AG20443 (cell line): ENCODE data around the gene ARHGAP44.
"Not testable (repeated sequence)": the region's sequence is repeated elsewhere in the genome, so short reads cannot be mapped to it uniquely, and the experiment has no call there.

Source experiments
- DNase-seq: peaks from one replicate; pipeline ENCODE4 v3.0.0; 2012; ENCODE audit warnings: low spot score, mixed read lengths

ARHGAP44 gene

DNA sequence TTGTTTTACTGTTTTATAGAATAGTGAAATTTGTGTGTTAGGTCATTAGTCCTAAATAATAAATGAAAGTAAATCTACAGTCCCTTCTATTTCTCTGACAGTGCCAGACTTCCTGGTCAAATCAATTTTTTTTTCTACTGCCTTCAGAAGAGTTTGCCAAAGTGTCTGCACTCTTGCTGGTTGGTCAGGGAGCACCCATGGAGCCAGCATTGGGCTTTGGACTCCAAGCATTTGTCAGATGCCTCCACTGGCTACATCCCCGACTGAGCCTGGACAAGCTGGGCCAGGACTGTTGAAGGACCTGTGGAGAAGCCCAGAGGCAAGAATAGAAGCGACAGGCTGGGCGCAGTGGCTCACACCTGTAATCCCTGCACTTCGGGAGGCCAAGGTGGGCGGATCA, 174.9 kb downstream of the ARHGAP44 start:
- DNase-seq, result no peak

DNA sequence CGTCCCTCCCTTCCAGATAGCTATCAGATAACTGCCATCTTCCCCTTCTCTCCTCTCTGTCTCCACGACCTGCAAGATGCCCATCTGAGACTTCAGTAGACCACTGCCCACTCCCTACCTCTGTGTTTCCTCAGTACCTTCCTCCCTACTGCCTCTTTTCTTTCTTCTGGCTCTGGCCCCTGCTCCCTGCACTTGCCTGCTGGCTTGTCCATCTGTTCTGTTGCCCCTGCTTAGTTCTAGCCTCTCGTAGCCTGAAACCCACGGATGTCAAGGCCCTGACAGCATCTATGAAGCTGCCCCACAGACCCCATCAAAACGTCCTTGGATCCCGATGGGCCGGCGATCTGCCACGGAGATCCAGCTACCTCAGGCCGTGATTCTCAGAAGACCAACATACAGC, 175.5 kb downstream of the ARHGAP44 start:
- no peak for DNase-seq

DNA sequence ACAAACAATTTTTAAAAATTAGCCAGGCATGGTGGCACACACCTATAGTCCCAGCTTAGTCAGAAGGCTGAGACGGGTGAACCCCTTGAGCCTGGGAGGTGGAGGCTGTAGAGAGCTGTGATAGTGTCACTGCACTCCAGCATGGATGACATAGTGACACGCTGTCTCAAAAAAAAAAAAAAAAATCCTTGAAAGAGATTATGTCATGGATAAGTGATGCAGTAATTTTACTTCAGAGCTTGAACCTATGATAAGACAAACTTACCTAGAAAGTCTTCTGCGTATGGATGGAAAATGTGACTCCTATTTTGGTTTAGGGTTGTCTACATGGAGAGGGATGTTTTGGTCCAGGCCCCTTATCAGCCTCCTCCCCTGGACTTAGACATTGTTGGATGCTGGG, 176.7 kb downstream of the ARHGAP44 start:
- DNase-seq, result no peak

DNA sequence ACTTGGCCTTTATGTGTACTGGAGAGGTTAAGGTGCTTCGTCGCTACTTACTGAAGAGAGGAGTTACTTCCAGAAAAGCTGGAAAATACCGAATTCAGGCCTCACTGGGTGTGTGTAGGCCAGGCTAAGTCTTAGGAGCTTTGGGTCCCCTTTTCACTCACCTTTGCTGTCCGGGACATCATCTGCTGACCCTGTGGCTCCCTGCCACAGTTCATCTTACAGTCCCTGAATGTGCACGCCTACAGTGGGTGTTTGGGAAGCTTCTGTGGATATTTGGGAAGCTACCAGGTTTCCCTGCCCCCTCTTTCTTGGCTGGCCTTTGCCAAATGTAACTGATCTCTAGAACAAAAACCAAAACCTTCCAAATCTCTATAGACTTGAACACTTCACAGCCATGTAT, 177.1 kb downstream of the ARHGAP44 start:
- DNase-seq, result no peak

DNA sequence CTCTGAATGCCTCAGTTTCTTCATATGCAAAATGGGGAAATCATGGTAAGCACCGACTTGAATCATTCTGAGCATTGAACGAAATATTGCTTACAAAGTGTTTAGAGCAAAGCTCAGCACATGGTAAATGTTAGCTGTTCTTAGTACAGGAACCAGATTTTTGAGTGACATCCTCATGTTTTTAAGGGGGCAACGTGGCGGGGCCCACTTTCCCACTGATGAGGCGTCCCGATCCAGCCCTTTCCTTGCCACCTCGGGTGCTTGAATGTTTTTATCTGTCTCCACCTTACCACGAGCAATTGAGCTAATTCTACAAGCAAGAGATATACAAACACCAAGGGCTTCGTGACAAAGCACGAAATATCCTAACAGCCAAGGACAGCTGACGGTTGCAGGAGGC, 178.7 kb downstream of the ARHGAP44 start:
- DNase-seq, result no peak

DNA sequence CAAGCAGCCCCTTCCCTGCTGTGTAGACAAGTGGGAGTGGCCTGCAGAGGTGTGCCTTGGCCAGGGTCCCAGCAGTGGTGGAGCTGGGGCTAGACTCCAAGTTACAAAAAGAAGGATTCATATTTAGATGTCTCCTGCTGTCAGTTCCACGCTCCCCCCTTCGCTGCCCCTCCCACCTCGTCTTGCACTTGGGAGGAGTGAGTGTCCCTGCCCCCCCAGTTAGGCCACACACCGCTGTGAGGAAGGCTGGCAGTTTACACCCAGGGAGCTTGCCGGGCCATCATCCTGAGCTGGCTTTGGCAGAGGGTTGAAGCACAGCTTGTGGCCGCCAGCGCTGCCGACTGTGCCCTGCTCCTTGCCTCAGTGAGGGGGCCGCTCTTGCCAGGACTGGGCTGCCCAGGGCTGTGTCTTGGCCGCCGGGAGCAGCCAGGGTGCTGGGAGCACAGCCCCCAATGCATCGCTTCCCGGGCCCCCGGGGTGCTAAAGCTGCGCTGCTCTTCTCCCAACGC, 184.3 kb downstream of the ARHGAP44 start:
- peak; percentile 44 for DNase-seq

DNA sequence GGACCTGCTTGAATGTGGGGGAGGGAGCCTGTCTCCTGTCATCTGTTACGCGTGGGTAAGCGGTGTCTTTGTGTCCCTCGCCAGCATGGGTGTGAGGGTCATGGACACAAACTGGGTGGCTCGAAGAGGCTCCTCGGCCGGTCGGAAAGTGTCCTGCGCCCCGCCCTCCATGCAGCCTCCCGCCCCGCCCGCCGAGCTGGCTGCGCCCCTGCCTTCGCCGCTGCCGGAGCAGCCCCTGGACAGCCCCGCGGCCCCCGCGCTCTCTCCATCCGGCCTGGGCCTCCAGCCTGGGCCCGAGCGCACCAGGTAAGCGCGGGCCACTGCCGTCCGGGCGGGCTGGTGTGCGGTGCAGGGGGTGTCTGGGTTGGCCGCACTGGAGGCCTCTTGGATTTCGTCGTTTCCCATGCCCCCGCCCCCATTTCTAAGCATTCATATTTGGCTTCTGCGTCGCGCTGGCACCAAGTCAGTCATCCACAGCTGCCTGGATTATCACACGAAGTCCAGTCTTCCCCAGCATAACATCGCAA, 184.8 kb downstream of the ARHGAP44 start:
- peak; percentile 49 for DNase-seq

DNA sequence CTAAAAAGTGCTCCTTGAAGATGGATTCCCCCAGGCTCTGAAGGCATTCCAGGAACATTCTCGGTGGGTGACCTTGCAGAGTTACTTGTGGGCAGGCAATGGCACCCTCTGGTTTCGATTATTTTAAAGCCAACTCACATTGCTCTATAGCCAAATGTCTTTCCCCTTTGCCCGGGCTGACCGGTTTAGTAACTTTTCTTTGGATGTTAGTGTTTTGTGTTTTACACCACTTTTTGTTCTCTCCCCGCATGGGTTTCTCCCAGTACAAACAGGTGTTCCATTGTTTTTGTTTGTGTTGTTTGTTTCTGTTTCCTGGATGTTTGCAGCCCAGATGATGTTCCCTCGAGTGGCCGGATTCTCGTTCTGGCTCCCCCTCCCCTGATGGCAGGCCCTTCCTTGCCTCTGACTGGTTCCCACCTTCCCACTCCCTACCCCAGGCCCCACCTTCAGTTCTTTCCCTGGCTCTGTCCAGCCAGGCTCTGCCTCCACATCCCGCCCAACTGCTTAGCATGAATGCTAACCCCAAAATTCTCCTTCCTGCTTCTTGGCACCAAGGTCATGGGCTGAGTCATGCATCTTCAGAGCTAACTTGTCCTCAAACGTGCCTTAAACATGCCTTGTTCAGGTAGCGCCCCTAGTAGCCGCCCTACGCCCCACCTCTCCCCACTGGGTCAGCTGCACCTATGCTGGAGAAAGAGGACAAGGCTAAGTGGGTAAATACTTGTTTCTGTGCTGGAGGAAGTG, 187.9 kb downstream of the ARHGAP44 start:
- peak; percentile 27 for DNase-seq

DNA sequence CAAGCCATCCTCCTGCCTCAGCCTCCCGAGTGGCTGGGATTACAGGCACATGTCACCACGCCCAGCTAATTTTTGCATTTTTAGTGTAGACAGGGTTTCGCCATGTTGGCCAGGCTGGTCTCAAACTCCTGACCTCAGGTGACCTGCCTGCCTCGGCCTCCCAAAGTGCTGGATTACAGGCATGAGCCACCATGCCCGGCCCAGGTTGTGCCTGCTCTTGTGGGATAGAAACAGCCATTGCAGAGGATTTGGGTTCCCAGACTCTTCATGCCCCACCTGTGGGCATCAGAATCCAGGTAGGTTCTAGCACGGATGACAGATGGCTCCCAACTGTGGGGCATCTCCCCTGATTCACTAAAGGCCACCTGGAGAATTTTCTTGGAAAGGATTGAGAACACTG, 189.5 kb downstream of the ARHGAP44 start:
- not testable (repeated sequence) for DNase-seq

DNA sequence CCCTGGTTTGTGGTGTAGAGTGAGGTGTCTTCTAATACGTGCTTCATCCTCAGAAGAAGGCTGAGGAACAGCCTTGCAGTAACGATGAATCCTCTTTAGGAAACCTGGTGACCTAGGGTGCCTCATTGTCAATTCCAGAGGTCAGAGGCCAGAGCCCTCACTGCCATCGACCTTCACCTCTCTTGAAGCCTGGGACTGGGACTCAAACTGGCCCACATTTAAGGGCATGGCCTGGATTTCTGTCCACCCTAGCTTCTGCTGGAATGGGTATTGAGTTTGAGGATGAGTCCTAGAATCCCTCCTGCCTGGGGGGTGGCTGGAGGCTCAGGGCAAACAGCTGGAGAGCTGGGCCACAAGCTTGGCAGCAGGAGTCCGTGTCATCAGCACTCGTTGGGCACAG, 189.9 kb downstream of the ARHGAP44 start:
- DNase-seq, result no peak

DNA sequence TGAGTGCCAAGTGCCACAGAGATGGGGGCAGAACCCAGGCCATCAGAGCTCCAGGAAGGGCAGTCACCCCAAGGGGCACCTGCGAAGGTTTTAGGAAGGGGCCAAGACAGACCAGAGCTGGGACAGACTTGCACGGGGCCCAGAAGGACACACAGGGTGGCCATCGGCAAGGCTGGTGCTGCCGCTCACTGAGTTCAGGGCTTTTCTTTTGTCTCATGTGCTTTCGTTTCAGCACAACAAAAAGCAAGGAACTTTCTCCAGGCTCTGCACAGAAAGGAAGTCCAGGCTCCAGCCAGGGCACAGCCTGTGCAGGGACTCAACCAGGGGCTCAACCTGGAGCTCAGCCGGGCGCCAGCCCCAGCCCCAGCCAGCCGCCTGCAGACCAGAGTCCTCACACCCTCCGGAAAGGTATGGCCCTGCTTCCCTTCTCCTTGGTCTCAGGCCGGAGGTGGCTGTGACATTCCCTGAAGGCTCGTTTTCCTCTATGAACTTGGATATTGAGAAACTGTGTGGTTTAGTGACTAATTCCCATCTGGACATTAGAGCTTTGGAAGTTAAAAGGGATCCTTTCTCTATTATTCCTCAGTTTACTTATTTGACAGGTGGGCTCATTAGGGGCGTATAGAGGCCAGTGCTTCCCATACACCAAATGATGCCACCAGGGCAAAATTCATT, 190.7 kb downstream of the ARHGAP44 start:
- DNase-seq, result peak; percentile 44

DNA sequence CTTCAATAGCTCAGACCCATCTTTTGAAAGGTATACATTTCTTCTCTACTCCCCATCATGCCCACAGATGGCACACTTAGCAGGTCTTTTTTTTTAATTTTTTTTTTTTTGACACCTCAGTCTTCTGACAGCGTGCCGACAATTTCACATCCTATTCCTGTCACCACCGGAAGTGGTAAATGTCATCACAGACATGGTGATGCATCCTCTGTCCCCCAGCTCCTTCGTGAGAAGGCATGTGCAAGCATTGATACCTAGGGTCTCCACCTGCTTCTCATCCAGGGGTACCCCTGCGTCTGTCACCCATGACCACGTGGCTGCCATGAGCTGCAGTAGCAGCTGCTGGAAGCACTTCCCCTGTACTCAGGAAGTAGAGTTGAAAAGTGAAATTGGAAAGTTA, 192.9 kb downstream of the ARHGAP44 start:
- DNase-seq, result no peak

DNA sequence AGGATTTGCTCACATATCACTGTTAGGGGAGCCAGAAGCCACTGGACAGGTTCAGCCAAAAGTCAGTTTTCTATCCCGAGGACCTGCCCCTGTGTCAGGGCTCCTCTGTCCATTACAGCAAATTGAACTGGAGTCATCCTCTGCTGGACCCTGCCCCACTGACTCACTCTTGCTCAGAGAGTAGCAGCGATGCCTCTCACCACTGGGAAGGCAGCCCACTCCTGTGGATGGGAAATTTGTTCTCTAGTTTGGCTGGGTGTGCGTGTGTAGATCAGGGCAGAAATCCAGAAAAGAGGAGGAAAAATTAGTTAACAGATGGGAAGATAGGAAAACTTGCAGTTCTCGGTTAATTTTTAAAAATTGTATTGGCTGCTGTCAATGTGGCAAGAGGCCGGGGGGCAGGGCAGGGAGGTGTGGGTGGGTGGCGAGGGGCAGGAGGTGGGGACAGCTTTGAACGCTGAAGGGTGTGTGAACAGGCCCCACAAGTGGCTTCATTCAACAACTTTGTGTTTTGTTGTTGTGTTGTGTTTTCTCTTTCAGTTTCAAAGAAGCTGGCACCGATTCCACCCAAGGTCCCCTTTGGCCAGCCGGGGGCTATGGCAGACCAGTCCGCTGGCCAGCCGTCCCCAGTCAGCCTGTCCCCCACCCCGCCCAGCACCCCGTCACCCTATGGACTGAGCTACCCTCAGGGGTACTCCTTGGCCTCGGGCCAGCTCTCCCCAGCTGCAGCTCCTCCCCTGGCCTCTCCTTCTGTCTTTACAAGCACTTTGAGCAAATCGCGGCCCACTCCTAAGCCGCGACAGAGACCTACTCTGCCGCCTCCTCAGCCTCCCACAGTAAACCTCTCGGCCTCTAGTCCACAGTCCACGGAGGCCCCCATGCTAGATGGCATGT, 194.9 kb downstream of the ARHGAP44 start:
- DNase-seq, result peak; percentile 93

DNA sequence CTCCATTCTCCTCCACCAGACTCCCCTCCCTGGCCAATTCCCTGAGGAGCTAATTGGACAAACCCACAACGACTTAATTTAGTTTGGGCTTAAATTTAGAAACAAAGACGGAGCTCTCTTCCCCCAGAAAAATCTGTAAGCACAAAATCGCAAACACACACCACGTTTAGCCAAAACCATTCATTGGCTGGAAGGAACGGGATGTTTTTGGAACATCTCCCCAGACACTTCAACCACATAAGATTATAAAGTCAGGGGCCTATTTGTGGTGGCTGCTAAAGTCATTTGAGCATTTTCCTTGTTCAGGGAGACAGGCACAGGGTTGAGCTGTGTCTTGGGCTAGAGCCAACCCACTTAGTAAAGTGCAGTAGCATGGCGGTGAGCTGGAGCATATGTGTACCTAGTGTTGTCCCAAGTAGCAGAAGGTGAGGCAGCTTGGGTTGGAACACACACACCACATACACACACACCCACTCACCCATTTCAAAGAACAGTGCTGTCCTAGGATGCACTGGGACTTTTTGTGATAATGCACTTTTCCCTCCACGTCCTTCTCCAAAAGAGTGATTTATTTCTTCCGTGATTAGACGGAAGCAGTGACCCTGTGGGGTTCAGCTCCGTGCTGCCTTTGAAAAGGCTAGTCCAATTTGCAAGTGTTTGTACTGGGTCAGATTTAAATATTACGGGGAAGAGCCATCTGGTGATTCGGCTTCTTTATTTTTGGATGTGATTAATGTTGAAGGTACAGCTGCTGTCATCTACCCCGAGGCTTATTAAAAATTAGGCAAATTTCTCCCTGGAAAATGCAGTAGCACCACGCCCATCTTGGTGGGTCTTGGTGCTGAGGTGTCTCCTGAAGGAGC, 196.4 kb downstream of the ARHGAP44 start:
- no peak for DNase-seq

DNA sequence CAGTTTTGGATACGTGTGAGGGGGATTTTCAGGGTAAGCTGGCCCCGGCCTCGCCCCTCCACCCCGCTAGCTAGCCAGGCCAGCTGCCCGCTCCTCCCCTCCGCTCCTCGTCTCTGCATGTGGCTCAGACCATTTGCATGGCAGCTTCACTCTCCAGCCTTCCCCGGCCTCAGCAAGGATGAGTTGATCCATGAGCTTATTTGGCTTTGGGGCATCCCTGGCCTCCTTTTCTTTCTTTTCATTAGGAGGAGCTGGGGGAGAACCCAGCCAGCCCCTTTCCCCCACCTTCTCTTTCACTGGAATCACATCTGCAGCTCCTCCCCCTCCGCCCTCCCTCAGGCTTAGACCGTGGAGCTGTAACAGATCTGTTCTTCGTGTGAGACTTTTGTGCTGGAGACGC, 197.8 kb downstream of the ARHGAP44 start:
- DNase-seq, result no peak

DNA sequence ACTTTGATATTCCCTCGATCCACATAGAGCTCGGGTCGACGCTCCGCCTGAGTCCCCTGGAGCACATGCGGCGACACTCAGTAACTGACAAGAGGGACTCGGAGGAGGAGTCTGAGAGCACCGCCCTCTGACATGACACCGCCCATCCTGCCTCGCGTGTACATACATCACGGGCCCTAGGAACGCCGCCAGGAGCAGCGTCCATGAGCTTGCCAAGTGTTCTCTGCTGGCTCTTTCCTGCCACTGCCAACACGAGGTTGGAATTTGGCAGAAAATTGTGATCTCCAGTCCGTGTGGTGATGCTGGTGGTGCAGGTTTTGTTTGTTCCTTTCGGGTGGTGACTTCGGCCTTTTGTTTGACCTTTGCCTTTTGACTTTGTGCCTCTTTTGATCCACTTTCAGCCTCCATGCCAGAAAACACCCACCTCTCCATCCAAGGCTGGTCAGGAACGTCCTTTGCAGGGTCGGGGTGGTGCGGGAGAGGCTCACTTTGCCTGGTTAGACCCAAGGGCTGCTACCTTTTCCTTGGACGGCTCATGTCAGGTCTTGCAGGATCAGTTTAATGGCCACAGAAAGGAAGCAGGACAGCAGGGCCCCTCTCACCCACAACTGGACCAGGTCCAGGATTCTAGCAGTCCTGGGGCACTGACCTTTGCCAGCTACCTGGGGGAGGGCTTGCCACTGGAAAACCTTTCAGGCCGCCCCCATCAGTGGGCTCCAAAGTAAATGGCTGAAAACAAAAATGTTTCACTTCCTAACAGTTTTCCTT, 200.9 kb downstream of the ARHGAP44 start:
- no peak for DNase-seq

DNA sequence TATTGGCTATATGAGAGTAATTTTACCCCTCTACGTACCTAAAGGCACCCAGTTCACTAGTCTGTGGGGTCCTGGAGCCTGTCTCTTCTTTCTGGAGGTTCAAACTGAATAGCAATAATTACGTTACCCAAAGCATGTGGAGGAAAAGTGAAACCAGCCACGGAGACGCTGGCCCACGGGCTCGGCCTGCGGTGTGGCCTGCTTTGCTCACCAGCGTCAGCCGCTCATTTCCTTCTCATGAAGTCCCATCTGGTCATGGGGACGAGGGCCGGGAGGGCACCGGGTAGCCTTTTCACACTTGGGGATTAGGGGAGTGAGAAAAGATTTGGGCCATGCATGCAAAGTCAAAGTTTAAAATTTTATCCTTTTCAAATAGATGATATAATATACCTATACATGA, 201.6 kb downstream of the ARHGAP44 start:
- DNase-seq, result no peak

DNA sequence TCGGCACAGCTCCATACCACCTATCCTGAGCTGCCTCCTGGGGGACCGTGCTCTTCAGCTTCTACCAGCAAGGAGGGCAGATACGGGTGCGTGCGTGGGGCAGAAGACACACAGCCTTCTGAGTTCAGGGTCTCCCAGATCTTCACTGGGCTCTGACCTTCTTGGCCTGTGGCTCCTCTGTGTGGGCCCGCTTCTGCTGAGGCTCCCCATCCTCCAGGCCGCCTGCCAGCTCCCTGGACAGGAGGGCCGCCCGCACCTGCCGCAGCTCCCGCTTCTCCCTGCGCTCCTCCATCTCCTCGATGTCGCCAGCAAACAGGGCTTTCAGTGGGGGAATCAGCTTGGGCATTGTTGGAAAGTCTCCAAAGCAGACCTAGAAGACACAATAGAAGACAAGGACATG, 203.4 kb downstream of the ARHGAP44 start:
- DNase-seq, result no peak

DNA sequence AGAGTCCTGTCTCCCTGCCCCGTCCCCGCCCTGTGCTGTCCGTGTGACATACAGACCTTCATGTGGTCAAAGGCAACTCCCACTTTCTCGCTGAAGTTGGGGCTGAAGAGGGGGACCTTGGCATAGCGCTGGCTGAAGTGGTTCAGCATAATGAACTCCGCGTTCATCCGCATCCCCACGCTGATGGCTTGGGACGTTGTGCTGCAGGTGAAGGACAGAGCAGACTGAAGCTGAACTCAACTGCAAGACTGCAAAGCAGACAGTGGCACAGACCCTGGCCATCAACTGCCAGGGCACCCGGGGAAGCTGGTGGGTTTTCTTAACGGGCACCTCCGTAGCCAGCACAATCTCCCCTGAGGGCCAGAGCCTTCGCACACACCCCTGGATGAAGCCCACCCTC, 204.3 kb downstream of the ARHGAP44 start:
- no peak for DNase-seq

DNA sequence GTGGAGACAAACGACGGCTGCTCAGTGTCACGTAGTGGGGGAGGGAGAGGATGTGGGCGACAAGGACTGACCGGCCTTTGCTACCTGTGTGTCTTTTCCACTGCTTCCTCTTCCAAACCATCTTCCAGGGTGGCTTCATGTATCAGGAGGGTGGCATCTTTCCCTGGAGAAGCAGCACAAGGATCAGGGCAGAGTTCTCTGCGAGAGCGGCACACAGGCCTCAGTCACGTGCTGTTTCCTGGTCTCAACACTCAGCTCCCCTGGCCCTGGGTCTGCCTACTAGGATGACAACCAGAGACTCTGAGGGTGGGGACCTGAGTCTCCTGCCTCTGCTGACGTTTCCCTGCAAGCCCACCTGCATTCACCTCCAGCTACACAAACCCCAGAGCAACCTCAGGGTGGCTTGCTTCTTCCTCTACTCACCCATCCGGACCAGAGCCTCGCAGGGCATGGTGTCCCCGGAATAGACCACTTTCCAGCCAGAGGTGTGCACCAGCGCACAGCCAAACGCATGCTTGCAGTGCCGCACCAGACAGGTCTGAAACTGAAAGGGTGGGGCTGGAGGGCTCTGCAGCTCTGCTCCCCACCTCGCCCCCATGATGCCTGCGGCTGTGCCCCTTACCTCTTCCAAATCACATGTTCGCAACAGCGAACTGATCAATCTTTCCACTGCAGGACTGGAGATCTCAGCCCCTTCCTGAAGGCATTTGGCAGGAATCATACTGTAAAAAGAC, 205.2 kb downstream of the ARHGAP44 start:
- no peak for DNase-seq
